Measurements from ENCODE around the gene ARF1. TPM values are rescaled to one million over a fixed set of nuclear protein-coding genes. Genes with fewer than 3 reads are reported as not detected.

The ARF1 gene
- polyA plus RNA-seq, 2 donors, result 180 to 295 TPM

- Histone ChIP-seq H3K4me3 (ENCODE audit: low read depth in 1 of 2, low read length in 2 of 2) (no peak overlapping the region), H3K36me3 (ENCODE audit: control insufficient read depth in 2 of 2, insufficient read depth in 2 of 2, low read length in 1 of 2) (no peaks in the 10 kb centered on the region), H3K27ac (ENCODE audit: low read depth in 2 of 2, low read length in 1 of 2) (no peak overlapping the region), H3K4me1 (ENCODE audit: control insufficient read depth in 2 of 2, insufficient read depth in 2 of 2, low read length in 1 of 2) (peaks cover 0 to 6% of the 10 kb centered on the region in 2 donors), H3K27me3 (ENCODE audit: control insufficient read depth in 1 of 2, insufficient read depth in 2 of 2, low read length in 2 of 2) (no peaks in the 10 kb centered on the region), H3K9me3 (ENCODE audit: control insufficient read depth in 2 of 2, insufficient read depth in 1 of 2, low read depth in 1 of 2, low read length in 1 of 2) (no peaks in the 10 kb centered on the region)
- WGBS, 2 donors, result 76 to 90% methylated on average over 3 of the region's 3 CpGs
Measured at GRCh38 chr1:228039986-228040385, 42.5 kb upstream of the ARF1 start.

GRCh38 chr1:228041316-228041715 lies 41.2 kb upstream of the ARF1 start:
- Histone ChIP-seq H3K27me3 (ENCODE audit: control insufficient read depth in 1 of 2, insufficient read depth in 2 of 2, low read length in 2 of 2) (no peaks in the 10 kb centered on the region), H3K9me3 (ENCODE audit: control insufficient read depth in 2 of 2, insufficient read depth in 1 of 2, low read depth in 1 of 2, low read length in 1 of 2) (no peaks in the 10 kb centered on the region), H3K27ac (ENCODE audit: low read depth in 2 of 2, low read length in 1 of 2) (no peak overlapping the region), H3K4me1 (ENCODE audit: control insufficient read depth in 2 of 2, insufficient read depth in 2 of 2, low read length in 1 of 2) (peaks cover 0 to 15% of the 10 kb centered on the region in 2 donors), H3K36me3 (ENCODE audit: control insufficient read depth in 2 of 2, insufficient read depth in 2 of 2, low read length in 1 of 2) (no peaks in the 10 kb centered on the region), H3K4me3 (ENCODE audit: low read depth in 1 of 2, low read length in 2 of 2) (no peak overlapping the region)
- 67 to 83% methylated on average over 2 of the region's 2 CpGs for WGBS, 2 donors

- H3K27me3 ChIP-seq (ENCODE audit: control insufficient read depth in 1 of 2, insufficient read depth in 2 of 2, low read length in 2 of 2), result no peaks in the 10 kb centered on the region
- H3K9me3 ChIP-seq (ENCODE audit: control insufficient read depth in 2 of 2, insufficient read depth in 1 of 2, low read depth in 1 of 2, low read length in 1 of 2), result no peaks in the 10 kb centered on the region
- H3K4me1 ChIP-seq (ENCODE audit: control insufficient read depth in 2 of 2, insufficient read depth in 2 of 2, low read length in 1 of 2), result peaks cover 0 to 15% of the 10 kb centered on the region in 2 donors
- no peaks in the 10 kb centered on the region for H3K36me3 ChIP-seq (ENCODE audit: control insufficient read depth in 2 of 2, insufficient read depth in 2 of 2, low read length in 1 of 2)
- no peak overlapping the region for H3K4me3 ChIP-seq (ENCODE audit: low read depth in 1 of 2, low read length in 2 of 2)
- no peak overlapping the region for H3K27ac ChIP-seq (ENCODE audit: low read depth in 2 of 2, low read length in 1 of 2)
Measured at GRCh38 chr1:228042508-228042907, 40.0 kb upstream of the ARF1 start.

- no peaks in the 10 kb centered on the region for H3K36me3 ChIP-seq (ENCODE audit: control insufficient read depth in 2 of 2, insufficient read depth in 2 of 2, low read length in 1 of 2)
- H3K4me1 ChIP-seq (ENCODE audit: control insufficient read depth in 2 of 2, insufficient read depth in 2 of 2, low read length in 1 of 2), result peaks cover 0 to 15% of the 10 kb centered on the region in 2 donors
- peaks cover 0 to 4% of the 10 kb centered on the region in 2 donors for H3K9me3 ChIP-seq (ENCODE audit: control insufficient read depth in 2 of 2, insufficient read depth in 1 of 2, low read depth in 1 of 2, low read length in 1 of 2)
- no peak overlapping the region for H3K27ac ChIP-seq (ENCODE audit: low read depth in 2 of 2, low read length in 1 of 2)
- no peak overlapping the region for H3K4me3 ChIP-seq (ENCODE audit: low read depth in 1 of 2, low read length in 2 of 2)
- H3K27me3 ChIP-seq (ENCODE audit: control insufficient read depth in 1 of 2, insufficient read depth in 2 of 2, low read length in 2 of 2), result no peaks in the 10 kb centered on the region
- 32 to 46% methylated on average over 7 of the region's 7 CpGs for WGBS, 2 donors
Measured at GRCh38 chr1:228043281-228043848, 39.1 kb upstream of the ARF1 start.

- Histone ChIP-seq H3K36me3 (ENCODE audit: control insufficient read depth in 2 of 2, insufficient read depth in 2 of 2, low read length in 1 of 2) (no peaks in the 10 kb centered on the region), H3K4me1 (ENCODE audit: control insufficient read depth in 2 of 2, insufficient read depth in 2 of 2, low read length in 1 of 2) (peaks cover 0 to 15% of the 10 kb centered on the region in 2 donors), H3K27ac (ENCODE audit: low read depth in 2 of 2, low read length in 1 of 2) (no peak overlapping the region), H3K9me3 (ENCODE audit: control insufficient read depth in 2 of 2, insufficient read depth in 1 of 2, low read depth in 1 of 2, low read length in 1 of 2) (peaks cover 0 to 4% of the 10 kb centered on the region in 2 donors), H3K27me3 (ENCODE audit: control insufficient read depth in 1 of 2, insufficient read depth in 2 of 2, low read length in 2 of 2) (no peaks in the 10 kb centered on the region), H3K4me3 (ENCODE audit: low read depth in 1 of 2, low read length in 2 of 2) (no peak overlapping the region)
- 55 to 60% methylated on average over 3 of the region's 3 CpGs for WGBS, 2 donors
Measured at GRCh38 chr1:228044961-228045360, 37.5 kb upstream of the ARF1 start.

DNA sequence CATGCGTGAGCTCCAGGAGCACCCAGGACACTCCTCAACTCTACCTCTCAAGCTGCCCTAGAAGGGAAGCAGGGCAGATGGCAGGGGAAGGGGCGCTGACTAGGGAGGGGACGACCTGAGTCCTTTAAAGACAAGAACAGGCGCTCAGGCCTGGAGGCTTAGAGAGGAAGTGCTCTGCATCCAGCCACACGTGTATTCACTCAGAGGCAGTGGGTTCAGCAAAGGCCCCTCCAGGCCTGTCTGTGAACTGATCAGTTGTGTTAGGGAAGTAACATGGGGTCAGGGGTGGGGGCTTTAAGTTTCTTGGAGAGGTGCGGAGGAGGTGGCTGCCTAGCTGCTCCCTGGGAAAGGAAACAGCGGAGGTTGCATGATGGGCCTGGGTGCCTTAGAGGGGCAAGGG lies 37.1 kb upstream of the ARF1 start:
- Histone ChIP-seq H3K4me1 (ENCODE audit: control insufficient read depth in 2 of 2, insufficient read depth in 2 of 2, low read length in 1 of 2) (peaks cover 0 to 15% of the 10 kb centered on the region in 2 donors), H3K4me3 (ENCODE audit: low read depth in 1 of 2, low read length in 2 of 2) (no peak overlapping the region), H3K27ac (ENCODE audit: low read depth in 2 of 2, low read length in 1 of 2) (no peak overlapping the region), H3K27me3 (ENCODE audit: control insufficient read depth in 1 of 2, insufficient read depth in 2 of 2, low read length in 2 of 2) (no peaks in the 10 kb centered on the region), H3K36me3 (ENCODE audit: control insufficient read depth in 2 of 2, insufficient read depth in 2 of 2, low read length in 1 of 2) (no peaks in the 10 kb centered on the region), H3K9me3 (ENCODE audit: control insufficient read depth in 2 of 2, insufficient read depth in 1 of 2, low read depth in 1 of 2, low read length in 1 of 2) (peaks cover 0 to 4% of the 10 kb centered on the region in 2 donors)
- 73% methylated on average over 7 of the region's 7 CpGs for WGBS, 2 donors

DNA sequence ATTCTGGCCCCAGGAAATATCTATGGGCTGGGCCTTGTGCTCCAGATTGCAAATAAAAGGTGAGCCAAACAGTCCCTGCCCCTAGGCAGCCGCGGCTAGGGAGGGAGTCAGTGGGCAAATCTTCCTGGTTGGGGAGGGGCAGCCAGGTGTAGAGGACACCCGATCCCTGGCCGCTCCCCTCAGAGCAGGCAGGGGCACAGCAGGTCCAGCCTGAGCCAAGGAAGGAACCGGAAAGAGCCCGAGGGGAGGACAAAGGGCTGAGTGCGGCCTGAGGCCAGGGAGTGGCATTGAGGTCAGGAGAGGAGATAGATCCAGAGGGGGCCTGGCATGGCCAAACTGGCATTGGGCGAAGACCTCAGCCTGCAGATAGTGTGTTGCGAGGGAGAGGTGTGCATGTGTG lies 36.6 kb upstream of the ARF1 start:
- H3K27me3 ChIP-seq (ENCODE audit: control insufficient read depth in 1 of 2, insufficient read depth in 2 of 2, low read length in 2 of 2), result no peaks in the 10 kb centered on the region
- 53 to 64% methylated on average over 9 of the region's 9 CpGs for WGBS, 2 donors
- peaks cover 0 to 15% of the 10 kb centered on the region in 2 donors for H3K4me1 ChIP-seq (ENCODE audit: control insufficient read depth in 2 of 2, insufficient read depth in 2 of 2, low read length in 1 of 2)
- peaks cover 0 to 4% of the 10 kb centered on the region in 2 donors for H3K9me3 ChIP-seq (ENCODE audit: control insufficient read depth in 2 of 2, insufficient read depth in 1 of 2, low read depth in 1 of 2, low read length in 1 of 2)
- no peak overlapping the region for H3K4me3 ChIP-seq (ENCODE audit: low read depth in 1 of 2, low read length in 2 of 2)
- no peaks in the 10 kb centered on the region for H3K36me3 ChIP-seq (ENCODE audit: control insufficient read depth in 2 of 2, insufficient read depth in 2 of 2, low read length in 1 of 2)
- H3K27ac ChIP-seq (ENCODE audit: low read depth in 2 of 2, low read length in 1 of 2), result no peak overlapping the region

DNA sequence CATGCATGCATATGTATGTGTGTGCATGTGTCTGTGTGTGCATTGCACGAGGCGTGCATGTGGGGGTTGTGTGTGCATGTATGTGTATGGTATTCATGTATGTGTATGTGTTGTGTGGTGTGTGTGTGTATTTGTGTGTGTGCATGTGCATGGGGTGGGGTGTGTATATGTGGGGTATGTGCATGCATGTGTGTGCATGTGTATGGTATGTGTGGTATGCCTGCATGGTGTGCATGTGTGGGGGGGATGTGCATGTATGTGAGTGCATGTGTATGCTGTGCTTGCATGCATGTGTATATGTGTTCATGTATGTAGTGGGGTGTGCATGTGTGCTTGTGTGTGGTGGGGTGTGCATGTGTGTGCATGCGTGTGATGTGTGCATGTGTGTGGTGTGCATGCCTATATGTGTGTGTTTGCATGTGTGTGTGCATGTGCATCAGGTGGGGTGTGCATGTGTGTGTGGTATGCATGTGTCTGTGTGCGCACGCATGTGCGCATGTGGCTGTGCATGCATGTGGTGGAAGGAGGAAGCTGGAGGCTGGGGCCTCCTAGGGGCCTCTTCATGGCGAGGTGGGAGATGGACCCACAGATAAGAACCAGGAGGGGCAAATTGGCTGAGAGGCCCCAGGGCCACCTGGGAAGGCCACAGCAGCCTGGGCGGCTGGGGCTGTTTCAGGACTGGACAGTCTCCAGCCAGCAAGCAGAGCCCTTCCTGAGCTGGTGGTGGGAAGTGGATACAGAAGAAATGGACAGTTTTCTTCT lies 35.9 kb upstream of the ARF1 start:
- no peak overlapping the region for H3K4me3 ChIP-seq (ENCODE audit: low read depth in 1 of 2, low read length in 2 of 2)
- no peaks in the 10 kb centered on the region for H3K27me3 ChIP-seq (ENCODE audit: control insufficient read depth in 1 of 2, insufficient read depth in 2 of 2, low read length in 2 of 2)
- 95 to 96% methylated on average over 8 of the region's 8 CpGs for WGBS, 2 donors
- H3K9me3 ChIP-seq (ENCODE audit: control insufficient read depth in 2 of 2, insufficient read depth in 1 of 2, low read depth in 1 of 2, low read length in 1 of 2), result peaks cover 0 to 4% of the 10 kb centered on the region in 2 donors
- H3K4me1 ChIP-seq (ENCODE audit: control insufficient read depth in 2 of 2, insufficient read depth in 2 of 2, low read length in 1 of 2), result peaks cover 0 to 15% of the 10 kb centered on the region in 2 donors
- H3K27ac ChIP-seq (ENCODE audit: low read depth in 2 of 2, low read length in 1 of 2), result no peak overlapping the region
- H3K36me3 ChIP-seq (ENCODE audit: control insufficient read depth in 2 of 2, insufficient read depth in 2 of 2, low read length in 1 of 2), result no peaks in the 10 kb centered on the region

- H3K27me3 ChIP-seq (ENCODE audit: control insufficient read depth in 1 of 2, insufficient read depth in 2 of 2, low read length in 2 of 2), result no peaks in the 10 kb centered on the region
- 86 to 92% methylated on average over 7 of the region's 7 CpGs for WGBS, 2 donors
Measured at GRCh38 chr1:228047183-228047466, 35.4 kb upstream of the ARF1 start.

DNA sequence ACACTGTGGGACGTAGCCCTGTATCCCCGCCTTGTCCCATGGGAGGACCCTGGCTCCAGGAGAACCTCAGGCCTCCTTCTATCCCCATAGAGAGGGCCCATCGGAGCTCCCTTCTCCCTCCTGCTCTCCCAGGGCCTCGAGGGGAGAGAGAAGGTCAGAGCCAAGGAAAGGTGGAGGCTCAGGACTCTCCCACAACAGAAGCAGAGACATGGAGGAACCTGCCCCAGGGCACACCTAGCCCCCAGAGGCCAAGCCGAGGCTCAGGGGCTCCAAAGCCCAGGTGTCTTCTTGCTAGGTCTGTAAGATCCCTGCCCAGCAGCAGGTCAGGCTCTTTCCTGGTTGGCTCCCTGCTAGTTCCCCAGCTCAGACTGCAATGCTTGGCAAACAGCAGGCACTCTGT lies 34.4 kb upstream of the ARF1 start:
- H3K9me3 ChIP-seq (ENCODE audit: control insufficient read depth in 2 of 2, insufficient read depth in 1 of 2, low read depth in 1 of 2, low read length in 1 of 2), result peaks cover 0 to 4% of the 10 kb centered on the region in 2 donors
- H3K27me3 ChIP-seq (ENCODE audit: control insufficient read depth in 1 of 2, insufficient read depth in 2 of 2, low read length in 2 of 2), result no peaks in the 10 kb centered on the region
- H3K36me3 ChIP-seq (ENCODE audit: control insufficient read depth in 2 of 2, insufficient read depth in 2 of 2, low read length in 1 of 2), result no peaks in the 10 kb centered on the region
- H3K27ac ChIP-seq (ENCODE audit: low read depth in 2 of 2, low read length in 1 of 2), result no peak overlapping the region
- H3K4me1 ChIP-seq (ENCODE audit: control insufficient read depth in 2 of 2, insufficient read depth in 2 of 2, low read length in 1 of 2), result peaks cover 0 to 14% of the 10 kb centered on the region in 2 donors
- 74 to 81% methylated on average over 5 of the region's 5 CpGs for WGBS, 2 donors
- H3K4me3 ChIP-seq (ENCODE audit: low read depth in 1 of 2, low read length in 2 of 2), result no peak overlapping the region

More at GRCh38 chr1:228047183-228047466, 35.4 kb upstream of the ARF1 start:
- Histone ChIP-seq H3K36me3 (ENCODE audit: control insufficient read depth in 2 of 2, insufficient read depth in 2 of 2, low read length in 1 of 2) (no peaks in the 10 kb centered on the region), H3K27ac (ENCODE audit: low read depth in 2 of 2, low read length in 1 of 2) (no peak overlapping the region), H3K4me1 (ENCODE audit: control insufficient read depth in 2 of 2, insufficient read depth in 2 of 2, low read length in 1 of 2) (peaks cover 0 to 15% of the 10 kb centered on the region in 2 donors), H3K9me3 (ENCODE audit: control insufficient read depth in 2 of 2, insufficient read depth in 1 of 2, low read depth in 1 of 2, low read length in 1 of 2) (peaks cover 0 to 4% of the 10 kb centered on the region in 2 donors), H3K4me3 (ENCODE audit: low read depth in 1 of 2, low read length in 2 of 2) (no peak overlapping the region)

All from esophagus (tissue), 2 donors.